Trophoblast cell (in vitro differentiated cells and primary cell): ENCODE results near the gene CDC34.

ENCODE experiments used
- DNase-seq, 2 donors: peaks; one replicate each; pipeline ENCODE4 v3.0.0-alpha.2; 2016
- H2AFZ ChIP-seq: 2 replicates; pipeline ENCODE4 v1.6.1; 2013; ENCODE audit warnings: low read length, moderate library complexity, mild to moderate bottlenecking; ENCODE audit not compliant: insufficient read depth, poor library complexity
- H2AK5ac ChIP-seq: 2 replicates; pipeline ENCODE4 v1.6.1; 2013; ENCODE audit warnings: mild to moderate bottlenecking, low read length
- H2BK120ac ChIP-seq: 2 replicates; pipeline ENCODE4 v1.6.1; 2013; ENCODE audit warnings: low read length, mild to moderate bottlenecking, moderate library complexity; ENCODE audit not compliant: insufficient read depth, poor library complexity
- H2BK12ac ChIP-seq: 2 replicates; pipeline ENCODE4 v1.6.1; 2013; ENCODE audit warnings: mild to moderate bottlenecking, low read length, moderate library complexity
- H2BK5ac ChIP-seq: 2 replicates; pipeline ENCODE4 v1.6.1; 2013; ENCODE audit warnings: low read length, low read depth, moderate library complexity, mild to moderate bottlenecking; ENCODE audit not compliant: poor library complexity
- H3K14ac ChIP-seq: 2 replicates; pipeline ENCODE4 v1.6.1; 2013; ENCODE audit warnings: mild to moderate bottlenecking, low read length
- H3K18ac ChIP-seq: 2 replicates; pipeline ENCODE4 v1.6.1; 2013; ENCODE audit warnings: mild to moderate bottlenecking, low read length
- H3K23ac ChIP-seq: 2 replicates; pipeline ENCODE4 v1.6.1; 2013; ENCODE audit warnings: low read length
- H3K27ac ChIP-seq: 2 replicates; pipeline ENCODE4 v1.5.1; 2013; ENCODE audit warnings: low read depth, mild to moderate bottlenecking, inconsistent platforms, low read length, moderate library complexity
- H3K27me3 ChIP-seq: 2 replicates; pipeline ENCODE4 v1.6.1; 2013; ENCODE audit warnings: inconsistent platforms, mild to moderate bottlenecking, low read length, moderate library complexity; ENCODE audit not compliant: insufficient read depth
- H3K36me3 ChIP-seq, 2 experiments: 1 replicate in 1 of 2; 2 replicates in 1 of 2; pipeline ENCODE4 v1.6.1; 2013; ENCODE audit warnings: low read length in 2 of 2, mild to moderate bottlenecking in 2 of 2, moderate library complexity in 1 of 2; ENCODE audit not compliant: insufficient read depth in 2 of 2, control insufficient read depth in 1 of 2
- H3K4ac ChIP-seq: 2 replicates; pipeline ENCODE4 v1.6.1; 2013; ENCODE audit warnings: low read depth, mild to moderate bottlenecking, low read length, moderate library complexity
- H3K4me1 ChIP-seq, 2 experiments: 1 replicate in 1 of 2; 2 replicates in 1 of 2; pipeline ENCODE4 v1.6.1; 2013; ENCODE audit warnings: low read length in 2 of 2, mild to moderate bottlenecking in 2 of 2, moderate library complexity in 1 of 2; ENCODE audit not compliant: insufficient read depth in 2 of 2, control insufficient read depth in 1 of 2
- H3K4me2 ChIP-seq: 2 replicates; pipeline ENCODE4 v1.6.1; 2013; ENCODE audit warnings: inconsistent platforms, mild to moderate bottlenecking, low read length, moderate library complexity
- H3K4me3 ChIP-seq: 2 replicates; pipeline ENCODE4 v1.5.1; 2013; ENCODE audit warnings: mild to moderate bottlenecking, low read depth, low read length, inconsistent platforms
- H3K79me1 ChIP-seq: one replicate; pipeline ENCODE4 v1.6.1; 2013; ENCODE audit warnings: low read length
- H3K79me2 ChIP-seq: 2 replicates; pipeline ENCODE4 v1.6.1; 2013; ENCODE audit warnings: low read length, mild to moderate bottlenecking; ENCODE audit not compliant: control insufficient read depth, insufficient read depth, poor library complexity
- H3K9ac ChIP-seq: 2 replicates; pipeline ENCODE4 v1.6.1; 2013; ENCODE audit warnings: mild to moderate bottlenecking, low read length
- H3K9me3 ChIP-seq: 2 replicates; pipeline ENCODE4 v1.6.1; 2013; ENCODE audit warnings: low read depth, mild to moderate bottlenecking, control low read depth, inconsistent platforms, low read length; ENCODE audit not compliant: insufficient read depth
- H4K12ac ChIP-seq: 2 replicates; pipeline ENCODE4 v1.6.1; 2013; ENCODE audit warnings: low read depth, mild to moderate bottlenecking, low read length, moderate library complexity
- H4K8ac ChIP-seq: 2 replicates; pipeline ENCODE4 v1.6.1; 2013; ENCODE audit warnings: low read depth, mild to moderate bottlenecking, low read length, moderate library complexity
- H4K91ac ChIP-seq: one replicate; pipeline ENCODE4 v1.6.1; 2013; ENCODE audit warnings: low read depth, mild to moderate bottlenecking, low read length, moderate library complexity
- WGBS: extraction: QIAGEN DNeasy Blood & Tissue Kit; methylation state at CpG from one replicate; pipeline ENCODE4 v1.1.7; 2013; ENCODE audit warnings: missing lambda C conversion rate; ENCODE audit not compliant: insufficient read length, insufficient coverage; ENCODE audit errors: extremely low coverage; 5-methylcytosine and 5-hydroxymethylcytosine counted together

The CDC34 gene

GRCh38 chr19:547117-547516 lies 15.6 kb downstream of the CDC34 start:
- no peak overlapping the region for H3K23ac ChIP-seq
- H4K91ac ChIP-seq: no peak overlapping the region
- H3K4me2 ChIP-seq: no peak overlapping the region
- no peak overlapping the region for H3K18ac ChIP-seq
- no peak overlapping the region for H4K12ac ChIP-seq
- H2BK12ac ChIP-seq: no peak overlapping the region
- H2BK120ac ChIP-seq: no peak overlapping the region
- no peak overlapping the region for H3K4ac ChIP-seq
- H2BK5ac ChIP-seq: no peak overlapping the region
- H3K79me1 ChIP-seq: no peaks in the 10 kb centered on the region
- no peaks in the 10 kb centered on the region for H3K9me3 ChIP-seq
- H3K36me3 ChIP-seq: peaks cover 5 to 8% of the 10 kb centered on the region in 2 experiments
- H2AK5ac ChIP-seq: no peak overlapping the region
- H3K27ac ChIP-seq: no peak overlapping the region
- no peak for DNase-seq
- H3K4me1 ChIP-seq: no peaks in the 10 kb centered on the region
- H2AFZ ChIP-seq: no peak overlapping the region
- H3K79me2 ChIP-seq: no peaks in the 10 kb centered on the region
- H4K8ac ChIP-seq: no peak overlapping the region
- H3K27me3 ChIP-seq: no peaks in the 10 kb centered on the region
- no CpG with 5 or more reads among the region's 15 CpGs for WGBS
- no peak overlapping the region for H3K4me3 ChIP-seq
- no peak overlapping the region for H3K9ac ChIP-seq
- no peak overlapping the region for H3K14ac ChIP-seq

GRCh38 chr19:547836-548720 lies 16.5 kb downstream of the CDC34 start:
- no peak overlapping the region for H4K12ac ChIP-seq
- no peaks in the 10 kb centered on the region for H3K79me2 ChIP-seq
- H2BK5ac ChIP-seq: no peak overlapping the region
- H3K27ac ChIP-seq: no peak overlapping the region
- H2BK120ac ChIP-seq: no peak overlapping the region
- no peak overlapping the region for H3K4me3 ChIP-seq
- H3K9ac ChIP-seq: no peak overlapping the region
- H4K8ac ChIP-seq: no peak overlapping the region
- peak in 1 of 2 donors; percentile 41 for DNase-seq
- no peak overlapping the region for H3K18ac ChIP-seq
- no peak overlapping the region for H3K4me2 ChIP-seq
- no peak overlapping the region for H3K4ac ChIP-seq
- no CpG with 5 or more reads among the region's 26 CpGs for WGBS
- peaks cover 0 to 2% of the 10 kb centered on the region in 2 experiments for H3K36me3 ChIP-seq
- no peaks in the 10 kb centered on the region for H3K79me1 ChIP-seq
- no peak overlapping the region for H4K91ac ChIP-seq
- no peaks in the 10 kb centered on the region for H3K4me1 ChIP-seq
- no peaks in the 10 kb centered on the region for H3K27me3 ChIP-seq
- H3K14ac ChIP-seq: no peak overlapping the region
- no peak overlapping the region for H2BK12ac ChIP-seq
- H3K9me3 ChIP-seq: no peaks in the 10 kb centered on the region
- no peak overlapping the region for H3K23ac ChIP-seq
- H2AFZ ChIP-seq: no peak overlapping the region
- no peak overlapping the region for H2AK5ac ChIP-seq

GRCh38 chr19:548886-549830 lies 17.6 kb downstream of the CDC34 start:
- H3K4ac ChIP-seq: no peak overlapping the region
- H3K18ac ChIP-seq: no peak overlapping the region
- no peak overlapping the region for H2BK5ac ChIP-seq
- no peak overlapping the region for H3K9ac ChIP-seq
- DNase-seq: peak; percentile 65 to 77
- H3K27ac ChIP-seq: no peak overlapping the region
- H4K12ac ChIP-seq: no peak overlapping the region
- no peak overlapping the region for H2BK120ac ChIP-seq
- H3K9me3 ChIP-seq: no peaks in the 10 kb centered on the region
- no peaks in the 10 kb centered on the region for H3K79me1 ChIP-seq
- no peaks in the 10 kb centered on the region for H3K79me2 ChIP-seq
- H2BK12ac ChIP-seq: no peak overlapping the region
- no peaks in the 10 kb centered on the region for H3K27me3 ChIP-seq
- H4K91ac ChIP-seq: no peak overlapping the region
- no CpG with 5 or more reads among the region's 52 CpGs for WGBS
- H4K8ac ChIP-seq: no peak overlapping the region
- H3K14ac ChIP-seq: no peak overlapping the region
- no peak overlapping the region for H2AFZ ChIP-seq
- H3K23ac ChIP-seq: no peak overlapping the region
- H3K4me1 ChIP-seq: no peaks in the 10 kb centered on the region
- H3K4me2 ChIP-seq: no peak overlapping the region
- H3K4me3 ChIP-seq: no peak overlapping the region
- no peaks in the 10 kb centered on the region for H3K36me3 ChIP-seq
- no peak overlapping the region for H2AK5ac ChIP-seq

GRCh38 chr19:554817-555216 lies 23.3 kb downstream of the CDC34 start:
- DNase-seq: no peak
- Histone ChIP-seq H4K91ac (no peak overlapping the region), H3K4me2 (no peak overlapping the region), H3K36me3 (no peaks in the 10 kb centered on the region), H2AK5ac (no peak overlapping the region), H2BK5ac (no peak overlapping the region), H4K8ac (no peak overlapping the region), H3K27ac (no peak overlapping the region), H3K4me1 (peaks cover 0 to 2% of the 10 kb centered on the region in 2 experiments), H4K12ac (no peak overlapping the region), H3K9ac (no peak overlapping the region), H3K79me1 (peaks cover 1% of the 10 kb centered on the region), H3K27me3 (no peaks in the 10 kb centered on the region), H3K9me3 (peaks cover 4% of the 10 kb centered on the region), H3K23ac (no peak overlapping the region), H3K4me3 (no peak overlapping the region), H2BK12ac (no peak overlapping the region), H3K18ac (no peak overlapping the region), H3K14ac (no peak overlapping the region), H2BK120ac (no peak overlapping the region), H3K4ac (no peak overlapping the region), H3K79me2 (no peaks in the 10 kb centered on the region), H2AFZ (no peak overlapping the region)
- WGBS: no CpG with 5 or more reads among the region's 20 CpGs
